ENCODE results near the gene PLD4.

DNA sequence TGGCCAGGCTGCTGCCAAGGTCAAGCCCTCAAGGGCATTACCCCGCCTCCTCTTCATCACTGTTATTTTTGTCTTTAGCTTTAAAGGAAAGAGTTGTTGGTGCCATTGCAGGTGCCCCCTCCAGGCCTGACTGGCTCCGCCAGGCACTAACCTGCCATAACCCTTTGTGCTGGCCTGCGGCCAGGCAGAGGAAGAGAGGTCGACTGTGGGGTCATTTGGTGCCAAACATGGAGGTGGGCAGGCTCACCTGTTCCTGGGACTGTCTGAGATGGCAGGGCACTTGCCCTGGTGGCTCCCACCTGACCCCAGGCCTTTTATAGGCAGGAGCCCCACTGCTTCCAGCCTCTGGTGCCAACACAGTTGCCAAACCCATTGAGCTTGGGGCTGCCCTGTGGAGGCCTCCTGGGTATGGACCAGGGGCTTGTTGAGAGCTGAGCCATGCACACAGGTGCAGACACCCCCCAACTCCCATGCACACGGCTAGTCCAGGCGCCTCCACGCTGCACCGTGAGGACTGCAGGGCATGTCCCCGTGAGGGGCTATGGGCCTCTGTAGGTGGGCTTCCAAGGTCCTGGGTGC is 29.4 kb upstream of the PLD4 start:
- no peak for TF ChIP-seq POLR2A (IDR thresholded peaks at IDR 0.05)
- TF ChIP-seq, protein P1, sequence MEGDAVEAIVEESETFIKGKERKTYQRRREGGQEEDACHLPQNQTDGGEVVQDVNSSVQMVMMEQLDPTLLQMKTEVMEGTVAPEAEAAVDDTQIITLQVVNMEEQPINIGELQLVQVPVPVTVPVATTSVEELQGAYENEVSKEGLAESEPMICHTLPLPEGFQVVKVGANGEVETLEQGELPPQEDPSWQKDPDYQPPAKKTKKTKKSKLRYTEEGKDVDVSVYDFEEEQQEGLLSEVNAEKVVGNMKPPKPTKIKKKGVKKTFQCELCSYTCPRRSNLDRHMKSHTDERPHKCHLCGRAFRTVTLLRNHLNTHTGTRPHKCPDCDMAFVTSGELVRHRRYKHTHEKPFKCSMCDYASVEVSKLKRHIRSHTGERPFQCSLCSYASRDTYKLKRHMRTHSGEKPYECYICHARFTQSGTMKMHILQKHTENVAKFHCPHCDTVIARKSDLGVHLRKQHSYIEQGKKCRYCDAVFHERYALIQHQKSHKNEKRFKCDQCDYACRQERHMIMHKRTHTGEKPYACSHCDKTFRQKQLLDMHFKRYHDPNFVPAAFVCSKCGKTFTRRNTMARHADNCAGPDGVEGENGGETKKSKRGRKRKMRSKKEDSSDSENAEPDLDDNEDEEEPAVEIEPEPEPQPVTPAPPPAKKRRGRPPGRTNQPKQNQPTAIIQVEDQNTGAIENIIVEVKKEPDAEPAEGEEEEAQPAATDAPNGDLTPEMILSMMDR (IDR thresholded peaks at IDR 0.05), result no peak
